GM12864 (cell line): ENCODE measurements around the gene HOOK2.
"Not testable (repeated sequence)": the region's sequence is repeated elsewhere in the genome, so short reads cannot be mapped to it uniquely, and the experiment has no call there.

Source experiments
- DNase-seq: peaks from one replicate; pipeline ENCODE4 v3.0.0-alpha.2; 2011; ENCODE audit warnings: low read depth
- H3K4me3 ChIP-seq: 2 replicates; pipeline ENCODE4 v1.5.1; 2011; ENCODE audit warnings: mild to moderate bottlenecking, low read depth, low read length, control low read depth
- CTCF ChIP-seq: IDR thresholded peaks from 2 replicates; pipeline ENCODE4 v1.5.1; 2011; ENCODE audit warnings: low read depth, mild to moderate bottlenecking, moderate library complexity, low read length, control low read depth, inconsistent platforms; ENCODE audit errors: missing control alignments

Gene HOOK2

GRCh38 chr19:12774588-12775555 is at the start of gene HOOK2:
Gene HOOK2 (minus strand): TSS chr19:12775552. CDS start chr19:12775449, 103 bp downstream.
- no peak for TF ChIP-seq CTCF
- no peak for DNase-seq
- H3K4me3 ChIP-seq: peak within 1 kb of the TSS; percentile 76

GRCh38 chr19:12821761-12822160 is 46.4 kb upstream of the HOOK2 start:
- no peak for DNase-seq
- TF ChIP-seq CTCF: no peak
- no peak overlapping the region for H3K4me3 ChIP-seq

GRCh38 chr19:12817810-12818209 is 42.5 kb upstream of the HOOK2 start:
- DNase-seq, H3K4me3 ChIP-seq: not testable (repeated sequence)

- DNase-seq, H3K4me3 ChIP-seq: not testable (repeated sequence)
These were observed 41.8 kb upstream of the HOOK2 start for GRCh38 chr19:12817188-12817587.

GRCh38 chr19:12815088-12815487 is 39.7 kb upstream of the HOOK2 start:
- no peak for DNase-seq
- TF ChIP-seq CTCF: no peak

GRCh38 chr19:12806242-12807081 is 31.1 kb upstream of the HOOK2 start, which contains the start of gene RNASEH2A:
Gene RNASEH2A (plus strand): TSS chr19:12806584. CDS start chr19:12806674, 90 bp downstream.
- peak; percentile 76 for DNase-seq
- no peak for TF ChIP-seq CTCF
- H3K4me3 ChIP-seq: peak within 1 kb of the TSS; percentile 89

More at GRCh38 chr19:12815088-12815487, 39.7 kb upstream of the HOOK2 start:
- no peak overlapping the region for H3K4me3 ChIP-seq

GRCh38 chr19:12804051-12804450 is 28.7 kb upstream of the HOOK2 start:
- no peak overlapping the region for H3K4me3 ChIP-seq
- TF ChIP-seq CTCF: no peak
- no peak for DNase-seq
